Measurements from ENCODE around the gene TERT.
"Not testable (repeated sequence)": the region's sequence is repeated elsewhere in the genome, so short reads cannot be mapped to it uniquely, and the experiment has no call there.

Gene TERT

GRCh38 chr5:1330146-1330846 is 35.4 kb upstream of the TERT start:
- TF ChIP-seq CTCF (IDR thresholded peaks at IDR 0.05; ENCODE audit: extremely low read depth, insufficient read depth, missing control alignments), result no peak
- no peak for DNase-seq (ENCODE audit: low spot score)
- in situ Hi-C loops (cut with MboI; ENCODE audit: low pct_unique_long_range_greater_than_20kb, low sequenced_read_pairs, unreplicated experiment), result no loop called here

- TF ChIP-seq CTCF (IDR thresholded peaks at IDR 0.05; ENCODE audit: extremely low read depth, insufficient read depth, missing control alignments), result no peak
- in situ Hi-C loops (cut with MboI; ENCODE audit: low pct_unique_long_range_greater_than_20kb, low sequenced_read_pairs, unreplicated experiment), result no loop called here
These were observed 34.3 kb upstream of the TERT start for GRCh38 chr5:1329111-1329579.

GRCh38 chr5:1328237-1329110 is 33.6 kb upstream of the TERT start:
- in situ Hi-C loops (cut with MboI; ENCODE audit: low pct_unique_long_range_greater_than_20kb, low sequenced_read_pairs, unreplicated experiment); DNase-seq (ENCODE audit: low spot score): not testable (repeated sequence)

More at GRCh38 chr5:1329111-1329579, 34.3 kb upstream of the TERT start:
- no peak for DNase-seq (ENCODE audit: low spot score)

GRCh38 chr5:1326901-1327756 is 32.3 kb upstream of the TERT start:
- in situ Hi-C loops (cut with MboI; ENCODE audit: low pct_unique_long_range_greater_than_20kb, low sequenced_read_pairs, unreplicated experiment); DNase-seq (ENCODE audit: low spot score): not testable (repeated sequence)

GRCh38 chr5:1326532-1326875 is 31.6 kb upstream of the TERT start:
- DNase-seq (ENCODE audit: low spot score); in situ Hi-C loops (cut with MboI; ENCODE audit: low pct_unique_long_range_greater_than_20kb, low sequenced_read_pairs, unreplicated experiment): not testable (repeated sequence)

- no peak for TF ChIP-seq CTCF (IDR thresholded peaks at IDR 0.05; ENCODE audit: extremely low read depth, insufficient read depth, missing control alignments)
- no peak for DNase-seq (ENCODE audit: low spot score)
- in situ Hi-C loops (cut with MboI; ENCODE audit: low pct_unique_long_range_greater_than_20kb, low sequenced_read_pairs, unreplicated experiment), result no loop called here
These were observed 31.1 kb upstream of the TERT start for GRCh38 chr5:1325870-1326531.

GRCh38 chr5:1325191-1325741 is 30.4 kb upstream of the TERT start:
- in situ Hi-C loops (cut with MboI; ENCODE audit: low pct_unique_long_range_greater_than_20kb, low sequenced_read_pairs, unreplicated experiment), result no loop called here
- TF ChIP-seq CTCF (IDR thresholded peaks at IDR 0.05; ENCODE audit: extremely low read depth, insufficient read depth, missing control alignments), result no peak
- DNase-seq (ENCODE audit: low spot score), result no peak
